Glomerular endothelial cell (primary cell): Measurements from ENCODE around the gene TMEM221. TPM values are rescaled to one million over a fixed set of nuclear protein-coding genes. Genes with fewer than 3 reads are reported as not detected.

Experiments used
- DNase-seq: peaks from one replicate; pipeline ENCODE4 v3.0.0-alpha.2; 2011; ENCODE audit warnings: low read depth, low spot score; ENCODE audit errors: extremely low read depth
- total RNA-seq: library from RNA; depleted of rRNA; stranded (reverse); fragments of >200 nt; gene quantifications from 2 replicates; pipeline ENCODE4 v1.2.3, GENCODE V29; 2015

Gene TMEM221
- total RNA-seq, 1 donor from 2014 or later: 0.06 TPM

DNA sequence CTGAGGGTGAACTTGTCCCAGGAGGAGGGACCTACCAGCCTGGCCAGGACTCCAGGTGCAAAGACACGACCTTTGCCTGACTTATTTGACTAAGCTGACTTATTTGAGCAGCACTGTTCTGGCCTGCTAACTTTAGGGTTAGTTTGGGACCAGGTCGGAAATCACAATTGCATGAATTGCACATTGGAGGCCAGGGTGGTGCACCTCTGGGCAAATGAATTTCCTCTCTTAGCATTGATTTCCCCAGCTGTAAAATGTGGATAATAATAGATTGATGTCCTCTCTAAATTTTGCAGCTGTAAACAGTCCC, 41.6 kb downstream of the TMEM221 start:
- DNase-seq: no peak

DNA sequence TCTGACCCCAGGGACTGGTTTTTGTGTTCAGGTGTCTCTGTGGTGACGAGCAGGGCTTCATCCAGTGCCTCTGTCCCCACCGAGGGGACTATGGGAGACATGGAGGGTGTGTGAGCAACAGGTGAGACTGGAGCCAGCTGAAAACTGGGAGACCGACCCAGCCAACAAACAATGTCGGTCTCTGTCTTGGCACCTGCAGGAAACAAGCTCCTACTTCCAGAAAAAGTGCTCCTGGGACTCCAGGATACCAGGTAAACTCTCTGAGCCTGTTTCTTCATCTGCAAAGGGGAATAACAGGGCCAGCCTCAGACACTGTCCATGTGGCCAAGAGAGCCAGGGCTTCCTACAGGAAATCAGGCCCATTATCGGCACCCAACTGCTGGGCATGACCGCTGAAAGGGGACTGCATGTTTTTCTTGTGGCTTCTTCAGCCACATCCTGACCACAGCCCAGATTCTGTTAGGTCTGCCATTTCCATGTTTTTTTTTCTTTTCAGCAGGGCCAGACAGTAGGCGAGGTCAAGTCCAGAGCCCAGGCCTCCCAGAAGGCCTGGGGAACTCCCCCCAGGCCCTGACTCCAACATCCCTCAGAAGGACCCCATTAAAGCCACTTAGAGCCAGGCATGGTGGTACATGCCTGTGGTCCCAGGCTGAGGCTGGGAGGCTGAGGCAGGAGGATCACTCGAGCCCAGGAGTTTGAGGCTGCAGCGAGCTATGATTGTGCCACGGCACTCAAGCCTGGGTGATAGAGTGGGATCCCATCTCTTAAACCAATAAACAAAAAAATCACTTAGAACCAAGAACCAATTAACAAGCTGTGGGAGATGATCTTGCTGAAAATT, 42.2 kb downstream of the TMEM221 start:
- DNase-seq: no peak

- no peak for DNase-seq
Measured at GRCh38 chr19:17405250-17406045, 43.0 kb downstream of the TMEM221 start, which contains the start of gene BST2. BST2 (minus strand) TSS chr19:17405630; CDS start chr19:17405575, 55 bp downstream.

- DNase-seq: no peak
Measured at GRCh38 chr19:17404621-17405249, 43.7 kb downstream of the TMEM221 start.

DNA sequence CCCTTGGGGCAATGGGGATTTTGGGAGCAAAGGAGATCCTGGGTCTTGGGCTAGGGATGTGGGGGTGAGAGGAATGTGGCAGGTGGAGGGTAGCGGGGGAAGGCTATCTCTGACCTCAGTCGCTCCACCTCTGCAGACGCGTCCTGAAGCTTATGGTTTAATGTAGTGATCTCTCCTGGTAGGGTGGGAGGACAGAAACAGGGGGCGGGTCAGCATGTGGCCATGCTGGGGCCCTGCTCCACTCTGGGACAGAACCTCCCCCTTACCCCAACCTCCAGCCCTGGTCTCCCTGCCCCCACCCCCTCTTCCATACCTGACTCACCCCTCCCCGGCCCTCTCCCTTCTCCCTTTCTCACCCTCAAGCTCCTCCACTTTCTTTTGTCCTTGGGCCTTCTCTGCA, 44.5 kb downstream of the TMEM221 start:
- no peak for DNase-seq

GRCh38 chr19:17402982-17403855, 45.2 kb downstream of the TMEM221 start:
- DNase-seq: no peak

GRCh38 chr19:17401628-17402027, 46.8 kb downstream of the TMEM221 start:
- DNase-seq: no peak

DNA sequence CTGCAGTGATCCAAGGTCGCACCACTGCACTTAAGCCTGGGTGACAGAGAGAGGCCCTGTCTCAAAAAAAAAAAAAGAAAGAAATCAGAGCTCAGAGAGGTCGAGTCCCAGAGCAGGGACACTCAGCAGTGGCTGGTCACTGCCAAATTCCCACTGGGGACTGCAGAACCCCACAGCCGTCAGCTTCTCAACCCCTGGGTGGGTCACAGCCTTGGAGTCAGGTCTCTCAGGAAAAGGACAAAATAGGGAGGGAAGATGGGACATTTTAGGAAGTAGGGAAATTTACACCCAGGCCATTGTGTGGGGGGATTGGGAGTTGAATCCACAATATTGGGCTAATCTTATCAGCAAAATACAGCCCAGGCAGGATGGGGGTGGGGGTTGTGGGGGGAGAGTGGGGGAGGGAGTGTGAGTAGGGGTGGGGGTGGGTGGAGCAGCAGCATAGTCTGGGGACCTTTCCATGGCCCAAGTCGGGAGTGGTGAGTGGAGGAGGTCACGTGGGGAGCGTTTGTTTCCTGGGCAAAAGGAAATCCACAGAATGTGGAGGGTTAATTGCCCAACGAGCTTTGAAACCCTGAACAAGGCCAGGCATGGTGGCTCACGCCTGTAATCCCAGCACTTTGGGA, 49.5 kb downstream of the TMEM221 start:
- DNase-seq: no peak

DNA sequence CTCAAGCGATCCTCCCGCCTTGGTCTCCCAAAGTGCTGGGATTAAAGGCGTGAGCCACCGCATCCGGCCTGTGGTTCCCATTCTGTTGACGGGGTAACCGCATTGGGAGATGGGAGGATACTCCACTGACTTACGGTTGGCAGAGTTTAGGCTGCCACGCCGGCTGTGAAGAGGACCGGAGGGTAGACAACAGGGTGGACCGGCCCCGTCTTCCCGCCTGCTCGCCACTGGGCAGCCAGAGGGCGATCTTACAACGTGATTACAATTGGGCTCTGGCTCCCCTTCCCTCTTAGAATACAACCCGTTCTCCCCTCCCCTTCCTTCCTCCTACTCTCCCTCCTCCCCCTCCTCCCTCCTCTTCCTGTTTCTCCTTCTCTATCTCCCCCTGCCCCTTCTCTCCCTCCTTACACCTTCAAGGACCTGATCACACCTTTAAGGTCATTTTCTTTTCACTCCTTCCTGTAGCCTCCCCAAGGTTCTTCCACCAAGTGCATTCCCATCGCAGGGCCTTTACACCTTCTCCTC, 53.5 kb downstream of the TMEM221 start:
- DNase-seq: no peak

DNA sequence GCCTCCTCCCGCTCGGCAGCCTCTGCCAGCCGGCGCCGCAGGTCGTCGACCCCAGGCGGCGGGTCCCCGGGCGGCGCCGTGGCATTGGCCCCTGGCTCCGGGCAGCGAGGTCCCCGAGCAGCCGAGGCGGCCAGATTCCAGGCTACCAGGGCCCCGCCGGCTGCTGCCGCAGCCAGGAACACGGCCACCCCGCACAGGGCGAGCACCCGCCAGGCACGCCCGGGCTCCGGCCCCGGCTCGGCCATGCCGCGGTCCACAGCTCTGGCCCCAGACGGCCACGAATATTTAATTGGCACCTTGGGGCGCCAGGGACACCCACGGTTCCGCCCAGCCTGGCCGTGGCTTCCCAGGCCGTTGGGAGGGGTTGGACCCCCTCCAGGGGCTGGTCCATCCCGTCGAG, 54.6 kb downstream of the TMEM221 start, which contains the start of gene CCDC194:
TSS of gene CCDC194 (minus strand) at position 283 of the 400 bp plus-strand sequence. CDS start at position 245, 38 bp downstream.
- DNase-seq: no peak

- DNase-seq: no peak
Measured at GRCh38 chr19:17393002-17393401, 55.5 kb downstream of the TMEM221 start.

GRCh38 chr19:17391371-17392151, 56.9 kb downstream of the TMEM221 start:
- DNase-seq: no peak

DNA sequence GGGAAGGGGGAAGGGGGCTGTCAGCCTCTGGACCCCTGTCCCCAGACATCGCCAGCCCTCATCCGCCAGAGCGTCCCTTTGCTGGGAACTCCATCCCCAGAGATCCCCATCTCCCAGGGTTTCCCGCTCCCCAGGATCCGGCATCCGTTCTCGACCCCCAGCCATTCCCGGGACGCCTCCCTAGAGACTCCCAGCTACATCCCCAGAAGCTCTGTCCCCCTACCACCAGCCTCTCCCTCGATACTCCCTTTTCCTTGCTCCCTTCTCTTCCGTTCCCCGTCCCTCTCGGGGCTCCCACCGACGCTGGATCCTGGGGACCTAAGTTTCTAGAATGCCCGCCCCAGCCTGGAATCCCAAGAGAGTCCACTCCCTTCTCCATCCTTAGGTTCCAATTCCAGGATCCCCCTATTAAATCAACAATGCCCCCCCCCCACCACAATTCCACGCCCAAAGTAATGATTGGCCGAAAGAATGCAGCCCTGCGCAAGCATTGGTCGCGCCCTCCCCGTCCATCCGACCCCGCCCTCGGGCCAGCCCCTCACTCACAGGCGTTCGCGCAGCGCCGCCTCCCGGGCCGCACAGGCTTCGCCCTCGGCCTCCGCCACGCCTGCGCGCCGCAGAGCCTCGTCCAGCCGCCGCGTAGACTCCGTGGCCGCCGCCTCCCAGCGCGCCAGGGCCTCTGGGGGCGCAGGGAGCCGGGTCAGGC, 57.6 kb downstream of the TMEM221 start:
- DNase-seq: no peak

GRCh38 chr19:17389957-17390664, 58.4 kb downstream of the TMEM221 start:
- DNase-seq: no peak

DNA sequence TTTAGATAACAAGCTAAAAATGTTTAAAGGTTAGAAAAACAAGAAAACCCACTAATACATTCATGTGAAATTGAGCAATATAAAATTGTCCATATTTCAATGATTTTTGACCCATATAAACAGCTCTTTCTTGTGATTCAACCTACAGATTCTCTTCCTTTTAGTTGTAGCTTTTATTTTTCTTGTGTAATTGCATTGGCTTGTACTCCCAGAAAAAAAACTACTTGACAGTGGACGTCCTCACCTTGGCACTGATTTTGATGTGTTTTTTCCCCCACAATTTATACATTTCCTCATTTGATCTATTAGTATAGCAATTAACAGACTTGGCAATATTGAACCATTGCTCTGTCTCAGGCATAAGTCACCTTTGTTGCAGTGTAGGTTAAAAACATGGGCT, 59.2 kb downstream of the TMEM221 start:
- DNase-seq: no peak

- no peak for DNase-seq
Measured at GRCh38 chr19:17385878-17386611, 62.4 kb downstream of the TMEM221 start.
